Activated CD4-positive, CD25-positive, alpha-beta regulatory T cell treated with anti-CD3 and anti-CD28 coated beads, Interleukin-2, amount 50 U/mL, for 72 hours (primary cell): ENCODE data around the gene CSRNP2.
A peak's percentile ranks its signal among the peaks of the same experiment; 100 is the strongest.
"Not testable (repeated sequence)": the region's sequence is repeated elsewhere in the genome, so short reads cannot be mapped to it uniquely, and the experiment has no call there.

Experiments
- DNase-seq: peaks from one replicate; pipeline ENCODE4 v3.0.0; 2021

The CSRNP2 gene

GRCh38 chr12:51025836-51026638 is 57.4 kb downstream of the CSRNP2 start, which contains the start of gene SLC11A2:
TSS of gene SLC11A2 (minus strand) at chr12:51026384. CDS start at chr12:51010728, 15,656 bp downstream.
- peak; percentile 91 for DNase-seq

DNA sequence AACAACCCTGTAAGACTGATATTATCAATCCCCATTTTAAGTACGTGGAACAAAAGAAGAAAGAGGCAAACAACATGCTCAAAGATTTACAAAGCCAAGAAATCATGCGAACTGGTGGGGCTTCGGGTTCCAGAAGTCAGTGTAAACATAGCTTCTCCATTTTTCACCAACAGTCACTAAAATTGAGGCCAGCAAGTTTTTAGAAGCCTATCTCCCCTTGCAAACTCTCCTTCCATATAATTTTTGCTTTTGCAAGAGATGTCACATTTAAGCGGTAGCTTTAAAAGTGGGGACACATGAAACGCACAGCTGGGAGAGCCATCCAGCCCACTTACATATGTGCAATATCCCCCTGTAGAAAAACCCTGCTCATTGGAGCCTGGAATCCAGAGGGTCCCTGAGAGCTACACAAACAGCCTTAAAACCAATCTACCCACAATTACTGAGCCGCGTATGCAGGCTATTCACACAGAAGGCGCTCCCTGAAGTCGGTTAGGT is 58.0 kb downstream of the CSRNP2 start:
- no peak for DNase-seq

DNA sequence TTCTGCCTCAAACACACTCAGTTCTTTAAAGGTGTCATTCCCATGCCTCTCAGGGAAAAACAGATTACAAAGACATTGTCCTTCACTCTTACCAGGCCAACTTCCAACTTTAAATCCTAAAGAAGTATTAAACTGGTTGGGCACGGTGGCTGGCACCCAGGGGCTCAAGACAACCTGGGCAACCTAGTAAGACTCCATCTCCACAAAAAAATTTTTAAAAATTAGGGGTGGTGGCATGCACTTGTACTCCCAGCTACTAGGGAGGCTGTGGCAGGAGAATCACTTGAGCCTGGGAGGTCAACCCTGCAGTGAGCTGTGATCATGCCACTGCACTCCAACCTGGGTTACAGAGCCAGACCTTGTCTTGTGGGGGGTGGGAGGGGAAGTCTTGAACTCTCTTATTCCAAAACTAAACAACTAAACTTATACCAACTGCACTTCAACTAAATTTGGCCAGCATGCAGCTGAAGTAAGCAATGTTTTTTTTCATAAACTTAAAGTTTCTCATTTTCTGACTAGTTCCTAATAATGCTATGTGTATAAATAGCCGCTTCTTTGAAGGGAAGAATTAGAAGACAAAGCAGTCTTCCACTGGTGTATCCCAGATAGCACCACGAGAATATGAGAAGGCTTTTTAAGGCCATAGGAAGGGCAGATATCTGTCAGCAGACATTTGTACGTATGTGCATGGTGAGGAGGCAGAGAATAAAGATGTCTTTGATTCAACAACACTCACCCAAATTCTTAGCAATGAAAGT is 59.6 kb downstream of the CSRNP2 start:
- no peak for DNase-seq

DNA sequence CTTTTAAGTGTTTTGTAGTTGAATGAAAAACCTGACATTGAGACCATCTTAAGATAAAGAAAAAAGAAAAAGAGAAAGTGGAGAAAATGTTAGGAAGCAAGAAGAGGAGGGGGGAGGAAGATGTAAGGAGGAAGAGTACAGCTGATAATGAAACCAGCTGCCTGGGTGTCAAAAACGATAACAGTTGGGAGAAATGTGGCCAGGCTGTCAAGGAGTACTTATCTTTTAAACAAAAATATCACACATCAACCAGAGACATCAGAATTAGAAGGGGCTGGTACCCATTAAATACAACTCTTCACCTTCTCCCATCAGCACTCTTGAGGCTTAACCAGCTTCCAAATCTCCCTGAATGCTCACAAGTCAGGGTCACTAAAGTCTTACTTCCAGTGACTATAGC is 61.7 kb downstream of the CSRNP2 start:
- DNase-seq = no peak

DNA sequence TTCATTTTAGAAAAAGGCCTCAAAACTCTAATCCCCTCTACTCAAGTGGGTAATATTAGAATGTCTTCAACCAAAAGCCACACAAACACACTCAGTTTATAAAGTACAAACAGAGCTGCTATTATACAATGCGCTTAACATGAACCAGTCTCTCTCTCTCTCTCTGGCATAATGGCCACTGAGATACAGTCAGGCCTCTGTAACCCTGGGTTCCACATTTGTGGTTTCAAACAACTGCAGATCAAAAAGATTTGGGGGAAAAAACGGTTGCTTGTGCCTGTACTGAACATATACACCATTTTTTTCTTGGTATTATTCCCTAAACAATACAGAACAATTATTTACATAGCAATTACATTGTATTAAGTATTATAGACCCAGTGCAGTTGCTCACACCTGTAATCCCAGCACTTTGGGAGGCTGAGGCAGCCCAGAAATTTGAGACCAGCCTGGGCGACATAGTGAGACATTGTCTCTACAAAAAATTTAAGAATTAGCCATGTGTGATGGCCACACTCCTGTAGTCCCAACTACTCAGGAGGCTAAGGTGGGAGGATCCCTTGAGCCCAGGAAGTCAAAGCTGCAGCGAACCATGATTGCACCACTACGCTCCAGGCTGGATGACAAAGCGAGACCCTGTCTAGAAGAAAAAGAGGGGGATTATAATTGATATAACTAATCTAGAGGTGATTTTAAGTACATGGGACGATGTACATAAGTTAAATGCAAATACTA is 62.8 kb downstream of the CSRNP2 start:
- DNase-seq = no peak

GRCh38 chr12:51019927-51020326 is 63.5 kb downstream of the CSRNP2 start:
- no peak for DNase-seq

- no peak for DNase-seq
Measured at GRCh38 chr12:51018956-51019355, 64.4 kb downstream of the CSRNP2 start.

DNA sequence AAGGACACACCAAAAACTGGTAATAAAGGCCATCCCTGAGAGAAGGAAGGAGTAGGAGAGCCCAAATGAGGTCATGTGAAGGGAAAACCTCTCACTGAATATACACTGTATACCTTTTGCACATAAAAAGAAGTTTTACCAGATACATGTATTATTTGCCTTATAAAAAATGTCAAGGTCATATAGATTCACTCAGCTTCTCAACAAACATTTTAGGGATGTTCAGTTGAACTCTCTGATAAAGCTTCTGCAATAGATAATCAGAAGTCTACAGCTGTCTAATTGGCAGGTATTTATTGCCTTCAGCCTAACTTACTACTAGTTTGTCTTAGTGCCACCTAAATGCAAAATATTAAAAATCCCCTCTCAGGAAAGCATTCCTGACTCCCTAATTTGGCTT is 65.9 kb downstream of the CSRNP2 start:
- no peak for DNase-seq

DNA sequence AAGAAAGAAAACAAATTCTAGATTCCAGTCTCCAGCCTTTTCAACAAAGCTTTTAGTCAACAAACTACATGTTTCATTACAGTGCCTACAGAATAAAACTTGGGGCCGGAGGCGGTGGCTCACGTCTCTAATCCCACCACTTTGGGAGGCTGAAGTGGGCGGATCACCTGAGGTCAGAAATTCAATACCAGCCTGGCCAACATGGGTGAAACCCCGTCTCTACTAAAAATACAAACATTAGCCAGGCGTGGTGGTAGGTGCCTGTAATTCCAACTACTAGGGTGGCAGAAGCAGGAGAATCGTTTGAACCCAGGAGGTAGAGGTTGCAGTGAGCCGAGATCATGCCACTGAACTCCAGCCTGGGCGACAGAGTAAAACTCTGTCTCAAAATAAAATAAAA is 68.9 kb downstream of the CSRNP2 start:
- not testable (repeated sequence) for DNase-seq

GRCh38 chr12:51013441-51013840 is 70.0 kb downstream of the CSRNP2 start:
- DNase-seq = no peak

DNA sequence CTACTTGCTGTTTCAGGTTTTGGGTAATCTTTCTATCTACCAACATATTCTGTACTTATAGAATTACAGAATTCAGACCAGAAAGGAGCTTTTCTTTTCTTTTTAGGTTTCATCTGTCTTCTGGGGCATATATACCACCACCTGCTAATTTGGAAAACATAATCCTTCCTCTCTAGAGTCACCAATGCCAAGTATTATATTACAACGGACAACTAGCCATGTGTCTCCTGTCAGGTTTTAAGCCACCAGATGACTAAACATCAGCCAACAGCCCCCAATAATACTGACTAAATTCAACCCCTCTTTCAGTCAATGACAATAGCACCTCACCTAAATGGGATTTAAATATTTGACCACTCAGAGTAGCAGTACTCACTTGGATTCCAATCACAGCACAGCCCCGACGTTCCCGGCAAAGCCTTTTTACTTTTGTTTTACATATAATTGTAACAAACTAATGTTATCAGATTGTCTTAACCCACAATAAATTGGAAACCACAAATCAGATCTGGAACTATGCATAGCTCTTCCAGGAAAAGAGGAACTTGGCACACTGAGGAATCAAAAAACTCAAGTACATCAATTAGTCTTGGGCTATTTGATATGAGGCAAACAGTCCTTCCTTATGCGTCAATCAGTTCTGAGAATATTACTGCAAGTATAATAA is 70.7 kb downstream of the CSRNP2 start:
- no peak for DNase-seq

GRCh38 chr12:51011955-51012354 is 71.4 kb downstream of the CSRNP2 start:
- DNase-seq = no peak
